OCI-LY3 (cell line): Measurements from ENCODE around the gene CCDC63.

Experiments used
- H2AFZ ChIP-seq: fragments of 200-600, 300-600 bp; shearing (Covaris generic); 2 replicates; pipeline ENCODE4 v1.6.0; 2014; ENCODE audit warnings: antibody characterized with exemption, low read depth, low read length
- H3K27ac ChIP-seq: fragments of 200-600, 300-600 bp; sonication (generic); 2 replicates; pipeline ENCODE4 v1.5.1; 2014; ENCODE audit warnings: mild to moderate bottlenecking, low read length, moderate library complexity, mixed read lengths
- H3K27me3 ChIP-seq: fragments of 200-600, 300-600 bp; sonication (generic); 2 replicates; pipeline ENCODE4 v1.6.1; 2014; ENCODE audit warnings: low read depth, low read length, mixed read lengths
- H3K36me3 ChIP-seq: fragments of 200-600, 300-600 bp; sonication (generic); replicated peaks from 2 replicates; pipeline ENCODE3; 2014; ENCODE audit warnings: low read depth, low read length, mixed read lengths
- H3K4me1 ChIP-seq: fragments of 300-600, 200-600 bp; sonication (generic); 2 replicates; pipeline ENCODE4 v1.6.1; 2014; ENCODE audit warnings: low read length, mixed read lengths
- H3K4me2 ChIP-seq: fragments of 200-600, 300-600 bp; sonication (generic); 2 replicates; pipeline ENCODE4 v1.6.1; 2014; ENCODE audit warnings: low read length, mixed read lengths
- H3K4me3 ChIP-seq: fragments of 300-600, 200-600 bp; sonication (generic); 2 replicates; pipeline ENCODE4 v1.5.1; 2014; ENCODE audit warnings: antibody characterized with exemption, mild to moderate bottlenecking, low read length, moderate library complexity
- H3K79me2 ChIP-seq: fragments of 300-600, 200-600 bp; shearing (Covaris generic); 2 replicates; pipeline ENCODE4 v1.6.1; 2014; ENCODE audit warnings: mild to moderate bottlenecking, low read length, mixed read lengths
- H3K9ac ChIP-seq: fragments of 300-600, 200-600 bp; shearing (Covaris generic); 2 replicates; pipeline ENCODE4 v1.6.0; 2014; ENCODE audit warnings: mild to moderate bottlenecking, low read length, moderate library complexity
- H3K9me3 ChIP-seq: fragments of 200-600, 300-600 bp; shearing (Covaris generic); 2 replicates; pipeline ENCODE4 v1.6.1; 2014; ENCODE audit warnings: low read length, mixed read lengths; ENCODE audit not compliant: insufficient read depth
- H4K20me1 ChIP-seq: fragments of 200-600, 300-600 bp; sonication (generic); 2 replicates; pipeline ENCODE4 v1.6.1; 2016; ENCODE audit warnings: low read length, mixed read lengths; ENCODE audit not compliant: insufficient read depth
- CTCF ChIP-seq: fragments of 200-600, 300-600 bp; sonication (generic); IDR thresholded peaks from 2 replicates; pipeline ENCODE4 v1.5.1; 2014; ENCODE audit warnings: antibody characterized with exemption, low read length, low read depth
- EZH2phosphoT487 ChIP-seq: fragments of 200-600 bp; shearing (Covaris generic); IDR thresholded peaks from 2 replicates; pipeline ENCODE4 v1.6.1; 2018; ENCODE audit warnings: antibody characterized with exemption, mixed run types, low read depth

CCDC63 gene

GRCh38 chr12:110906516-110906915 is 59.7 kb downstream of the CCDC63 start:
- Histone ChIP-seq H3K27ac (peak overlapping the region; percentile 89), H4K20me1 (no peaks in the 10 kb centered on the region), H2AFZ (peak overlapping the region; percentile 7; the same call in 1 of the 2 replicates), H3K4me1 (peaks cover 40% of the 10 kb centered on the region), H3K27me3 (no peaks in the 10 kb centered on the region), H3K9me3 (no peaks in the 10 kb centered on the region), H3K79me2 (no peaks in the 10 kb centered on the region), H3K36me3 (no peaks in the 10 kb centered on the region), H3K4me3 (peak overlapping the region; percentile 64), H3K4me2 (peak overlapping the region; percentile 81), H3K9ac (peak overlapping the region; percentile 48)
- TF ChIP-seq CTCF (no peak), EZH2phosphoT487 (no peak)

- no peak for TF ChIP-seq CTCF
- no peak for TF ChIP-seq EZH2phosphoT487
Measured at GRCh38 chr12:110906985-110907384, 60.2 kb downstream of the CCDC63 start.

GRCh38 chr12:110907583-110907982 is 60.8 kb downstream of the CCDC63 start:
- Histone ChIP-seq H4K20me1 (no peaks in the 10 kb centered on the region), H3K4me1 (peaks cover 51% of the 10 kb centered on the region), H3K27ac (peak overlapping the region; percentile 89), H3K36me3 (no peaks in the 10 kb centered on the region), H3K9me3 (no peaks in the 10 kb centered on the region), H3K79me2 (no peaks in the 10 kb centered on the region), H3K27me3 (no peaks in the 10 kb centered on the region), H2AFZ (0 out of 2 replicates have a peak overlapping the region, but pooled peaks have one; percentile 9), H3K4me3 (no peak overlapping the region), H3K4me2 (peak overlapping the region; percentile 81), H3K9ac (peak overlapping the region; percentile 47; the same call in 1 of the 2 replicates)
- TF ChIP-seq EZH2phosphoT487 (no peak), CTCF (no peak)

More at GRCh38 chr12:110906985-110907384, 60.2 kb downstream of the CCDC63 start:
- Histone ChIP-seq H3K9me3 (no peaks in the 10 kb centered on the region), H3K4me3 (peak overlapping the region; percentile 64), H3K27ac (peak overlapping the region; percentile 89), H3K36me3 (no peaks in the 10 kb centered on the region), H3K27me3 (no peaks in the 10 kb centered on the region), H3K9ac (peak overlapping the region; percentile 47), H3K4me2 (peak overlapping the region; percentile 81), H2AFZ (0 out of 2 replicates have a peak overlapping the region, but pooled peaks have one; percentile 9), H3K4me1 (peaks cover 45% of the 10 kb centered on the region), H4K20me1 (no peaks in the 10 kb centered on the region), H3K79me2 (no peaks in the 10 kb centered on the region)

- Histone ChIP-seq H3K4me2 (peak overlapping the region; percentile 81; the same call in 1 of the 2 replicates), H4K20me1 (no peaks in the 10 kb centered on the region), H3K79me2 (no peaks in the 10 kb centered on the region), H3K4me3 (no peak overlapping the region), H3K9me3 (no peaks in the 10 kb centered on the region), H2AFZ (no peak overlapping the region), H3K4me1 (peaks cover 60% of the 10 kb centered on the region), H3K27ac (no peak overlapping the region), H3K27me3 (no peaks in the 10 kb centered on the region), H3K36me3 (no peaks in the 10 kb centered on the region), H3K9ac (peak overlapping the region; percentile 47; the same call in 1 of the 2 replicates)
- TF ChIP-seq EZH2phosphoT487 (no peak), CTCF (no peak)
Measured at GRCh38 chr12:110908377-110909152, 61.8 kb downstream of the CCDC63 start.
